ENCODE data around the gene BEND5.

The BEND5 gene

GRCh38 chr1:48679859-48680258 lies 96.8 kb downstream of the BEND5 start:
- DNase-seq (ENCODE audit: low read depth): no peak

- DNase-seq (ENCODE audit: low read depth): no peak
Measured at GRCh38 chr1:48678710-48679505, 97.8 kb downstream of the BEND5 start.

Measured in EH (cell line).